NCI-H460 (cell line): ENCODE measurements around the gene CCDC69. TPM values are rescaled to one million over a fixed set of nuclear protein-coding genes. Genes with fewer than 3 reads are reported as not detected.

Experiments
- DNase-seq: peaks from one replicate; pipeline ENCODE4 v3.0.0-alpha.2; 2016; ENCODE audit warnings: low read depth; ENCODE audit errors: extremely low read depth
- total RNA-seq: library from RNA; depleted of rRNA; stranded (reverse); fragments of >200 nt; shearing (Covaris generic); gene quantifications from 2 replicates; pipeline ENCODE4 v1.2.3, GENCODE V29; 2014

CCDC69 gene
- total RNA-seq, 1 experiment from 2014 or later: 1.9 TPM

GRCh38 chr5:151173711-151174611, 49.9 kb downstream of the CCDC69 start:
- DNase-seq: no peak

- no peak for DNase-seq
Measured at GRCh38 chr5:151171529-151171928, 52.4 kb downstream of the CCDC69 start.

- no peak for DNase-seq
Measured at GRCh38 chr5:151168602-151169344, 55.1 kb downstream of the CCDC69 start.

- DNase-seq: no peak
Measured at GRCh38 chr5:151167022-151167421, 56.9 kb downstream of the CCDC69 start.

- DNase-seq: peak; percentile 80
Measured at GRCh38 chr5:151164687-151165392, 59.1 kb downstream of the CCDC69 start.

- no peak for DNase-seq
Measured at GRCh38 chr5:151162776-151163175, 61.1 kb downstream of the CCDC69 start.

GRCh38 chr5:151159649-151160373, 64.1 kb downstream of the CCDC69 start:
- DNase-seq: no peak

- DNase-seq: no peak
Measured at GRCh38 chr5:151158287-151158661, 65.6 kb downstream of the CCDC69 start.

- DNase-seq: peak; percentile 74
Measured at GRCh38 chr5:151157426-151158286, 66.2 kb downstream of the CCDC69 start, which contains the start of gene ANXA6. Gene ANXA6 (minus strand): TSS chr5:151157779. CDS start chr5:151147901, 9,878 bp downstream.

GRCh38 chr5:151156507-151157420, 67.1 kb downstream of the CCDC69 start:
- no peak for DNase-seq

GRCh38 chr5:151155775-151156506, 68.0 kb downstream of the CCDC69 start:
- no peak for DNase-seq

- no peak for DNase-seq
Measured at GRCh38 chr5:151154931-151155774, 68.7 kb downstream of the CCDC69 start.

- no peak for DNase-seq
Measured at GRCh38 chr5:151153766-151154272, 70.1 kb downstream of the CCDC69 start.

GRCh38 chr5:151153300-151153699, 70.6 kb downstream of the CCDC69 start:
- DNase-seq: no peak

- DNase-seq: no peak
Measured at GRCh38 chr5:151151793-151152192, 72.1 kb downstream of the CCDC69 start.

- DNase-seq: no peak
Measured at GRCh38 chr5:151151263-151151660, 72.6 kb downstream of the CCDC69 start.
